HL-60 (cell line): ENCODE data around the gene SLC7A1.

ENCODE experiments used
- CTCF ChIP-seq: IDR thresholded peaks from one replicate; pipeline ENCODE4 v1.5.1; 2011; ENCODE audit warnings: low read length, control low read depth, inconsistent platforms; ENCODE audit not compliant: insufficient read depth
- GABPA ChIP-seq: IDR thresholded peaks from 2 replicates; pipeline ENCODE4 v1.6.1; 2012; ENCODE audit warnings: low read depth
- TF ChIP-seq, protein P1 (sequence below): IDR thresholded peaks from 2 replicates; pipeline ENCODE4 v1.6.1; 2012; ENCODE audit warnings: low read depth; ENCODE audit not compliant: insufficient replicate concordance

DNA sequence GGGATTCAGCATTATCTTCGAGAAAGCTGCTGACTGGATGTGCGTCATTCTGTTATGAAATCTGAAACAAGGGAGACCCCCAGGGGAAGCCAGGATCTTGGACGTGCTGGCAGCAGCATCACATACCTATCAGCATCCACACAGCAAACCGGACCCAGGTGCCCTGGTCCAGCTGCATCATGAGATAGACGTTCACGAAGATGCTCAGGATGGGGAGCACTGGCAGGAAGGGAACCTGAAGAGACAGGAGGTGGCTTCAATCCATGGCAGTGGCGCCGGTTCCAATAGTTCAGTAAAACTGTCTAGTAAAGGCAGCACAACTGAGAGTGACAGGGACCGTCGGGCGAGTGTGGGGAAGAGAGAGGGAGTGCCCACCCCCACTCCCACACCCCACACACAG lies 79.5 kb downstream of the SLC7A1 start:
- TF ChIP-seq CTCF (no peak), GABPA (no peak)
- TF ChIP-seq, protein P1, sequence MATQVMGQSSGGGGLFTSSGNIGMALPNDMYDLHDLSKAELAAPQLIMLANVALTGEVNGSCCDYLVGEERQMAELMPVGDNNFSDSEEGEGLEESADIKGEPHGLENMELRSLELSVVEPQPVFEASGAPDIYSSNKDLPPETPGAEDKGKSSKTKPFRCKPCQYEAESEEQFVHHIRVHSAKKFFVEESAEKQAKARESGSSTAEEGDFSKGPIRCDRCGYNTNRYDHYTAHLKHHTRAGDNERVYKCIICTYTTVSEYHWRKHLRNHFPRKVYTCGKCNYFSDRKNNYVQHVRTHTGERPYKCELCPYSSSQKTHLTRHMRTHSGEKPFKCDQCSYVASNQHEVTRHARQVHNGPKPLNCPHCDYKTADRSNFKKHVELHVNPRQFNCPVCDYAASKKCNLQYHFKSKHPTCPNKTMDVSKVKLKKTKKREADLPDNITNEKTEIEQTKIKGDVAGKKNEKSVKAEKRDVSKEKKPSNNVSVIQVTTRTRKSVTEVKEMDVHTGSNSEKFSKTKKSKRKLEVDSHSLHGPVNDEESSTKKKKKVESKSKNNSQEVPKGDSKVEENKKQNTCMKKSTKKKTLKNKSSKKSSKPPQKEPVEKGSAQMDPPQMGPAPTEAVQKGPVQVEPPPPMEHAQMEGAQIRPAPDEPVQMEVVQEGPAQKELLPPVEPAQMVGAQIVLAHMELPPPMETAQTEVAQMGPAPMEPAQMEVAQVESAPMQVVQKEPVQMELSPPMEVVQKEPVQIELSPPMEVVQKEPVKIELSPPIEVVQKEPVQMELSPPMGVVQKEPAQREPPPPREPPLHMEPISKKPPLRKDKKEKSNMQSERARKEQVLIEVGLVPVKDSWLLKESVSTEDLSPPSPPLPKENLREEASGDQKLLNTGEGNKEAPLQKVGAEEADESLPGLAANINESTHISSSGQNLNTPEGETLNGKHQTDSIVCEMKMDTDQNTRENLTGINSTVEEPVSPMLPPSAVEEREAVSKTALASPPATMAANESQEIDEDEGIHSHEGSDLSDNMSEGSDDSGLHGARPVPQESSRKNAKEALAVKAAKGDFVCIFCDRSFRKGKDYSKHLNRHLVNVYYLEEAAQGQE, result no peak
